GM19193 (cell line): Measurements from ENCODE around the gene ERC1.

ENCODE experiments used
- POLR2A ChIP-seq: IDR thresholded peaks from 4 replicates; pipeline ENCODE4 v1.6.1; 2011; ENCODE audit not compliant: insufficient read depth, insufficient read length; ENCODE audit errors: extremely low read depth

Gene ERC1

GRCh38 chr12:1226951-1227350 is 235.9 kb downstream of the ERC1 start:
- TF ChIP-seq POLR2A = no peak

- TF ChIP-seq POLR2A = no peak
Observed at GRCh38 chr12:1234073-1234472, 243.1 kb downstream of the ERC1 start.

GRCh38 chr12:1246637-1247036 is 255.6 kb downstream of the ERC1 start:
- no peak for TF ChIP-seq POLR2A

GRCh38 chr12:1250641-1251040 is 259.6 kb downstream of the ERC1 start:
- TF ChIP-seq POLR2A = no peak

- TF ChIP-seq POLR2A = no peak
Observed at GRCh38 chr12:1252758-1253157, 261.7 kb downstream of the ERC1 start.

- TF ChIP-seq POLR2A = no peak
Observed at GRCh38 chr12:1256285-1256684, 265.3 kb downstream of the ERC1 start.

GRCh38 chr12:1256991-1257390 is 266.0 kb downstream of the ERC1 start:
- TF ChIP-seq POLR2A = no peak

GRCh38 chr12:1262011-1262410 is 271.0 kb downstream of the ERC1 start:
- no peak for TF ChIP-seq POLR2A

- no peak for TF ChIP-seq POLR2A
Observed at GRCh38 chr12:1267243-1267642, 276.2 kb downstream of the ERC1 start.

- TF ChIP-seq POLR2A = no peak
Observed at GRCh38 chr12:1272142-1272541, 281.1 kb downstream of the ERC1 start.

GRCh38 chr12:1273051-1273450 is 282.0 kb downstream of the ERC1 start:
- TF ChIP-seq POLR2A = no peak

GRCh38 chr12:1277905-1278304 is 286.9 kb downstream of the ERC1 start:
- no peak for TF ChIP-seq POLR2A

GRCh38 chr12:1279050-1279449 is 288.0 kb downstream of the ERC1 start:
- TF ChIP-seq POLR2A = no peak

GRCh38 chr12:1280059-1280458 is 289.0 kb downstream of the ERC1 start:
- no peak for TF ChIP-seq POLR2A

GRCh38 chr12:1281683-1282366 is 290.8 kb downstream of the ERC1 start:
- no peak for TF ChIP-seq POLR2A

GRCh38 chr12:1282670-1283315 is 291.8 kb downstream of the ERC1 start:
- no peak for TF ChIP-seq POLR2A
